Measurements from ENCODE around the gene SMCP.

DNA sequence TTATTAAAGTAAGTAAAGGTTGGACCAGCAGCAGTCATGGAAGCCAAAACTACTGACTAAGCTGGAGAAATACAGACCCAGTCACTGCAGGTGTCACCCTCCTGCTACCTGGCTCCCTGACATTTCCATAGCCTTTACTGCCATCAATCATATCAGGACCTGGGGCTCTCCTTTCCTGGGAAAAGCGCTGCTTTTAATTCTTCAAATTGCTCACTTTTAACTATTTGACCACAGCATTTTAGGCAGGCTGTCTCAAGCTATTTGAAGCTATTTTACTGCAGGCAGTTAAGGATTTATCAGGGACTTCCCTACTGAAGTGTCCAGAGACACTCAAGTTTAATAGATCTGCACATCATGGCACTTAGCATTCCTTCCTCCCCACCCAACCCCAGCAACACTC lies 34.3 kb downstream of the SMCP start:
- TF ChIP-seq GABPA (IDR thresholded peaks at IDR 0.05 in 1 of 2, conservative IDR thresholded peaks at IDR 0.05 in 1 of 2) (no peak), RAD21 (IDR thresholded peaks at IDR 0.05) (no peak), TAF1 (conservative IDR thresholded peaks at IDR 0.05) (no peak), REST (IDR thresholded peaks at IDR 0.05) (no peak), RXRA (IDR thresholded peaks at IDR 0.05) (no peak), ATF3 (IDR thresholded peaks at IDR 0.05) (no peak), MAX (IDR thresholded peaks at IDR 0.05) (no peak), HNF4A (conservative IDR thresholded peaks at IDR 0.05) (no peak), FOXA1 (IDR thresholded peaks at IDR 0.05) (no peak), SP1 (IDR thresholded peaks at IDR 0.05) (no peak), YY1 (IDR thresholded peaks at IDR 0.05) (no peak)
- TF ChIP-seq, protein P1, sequence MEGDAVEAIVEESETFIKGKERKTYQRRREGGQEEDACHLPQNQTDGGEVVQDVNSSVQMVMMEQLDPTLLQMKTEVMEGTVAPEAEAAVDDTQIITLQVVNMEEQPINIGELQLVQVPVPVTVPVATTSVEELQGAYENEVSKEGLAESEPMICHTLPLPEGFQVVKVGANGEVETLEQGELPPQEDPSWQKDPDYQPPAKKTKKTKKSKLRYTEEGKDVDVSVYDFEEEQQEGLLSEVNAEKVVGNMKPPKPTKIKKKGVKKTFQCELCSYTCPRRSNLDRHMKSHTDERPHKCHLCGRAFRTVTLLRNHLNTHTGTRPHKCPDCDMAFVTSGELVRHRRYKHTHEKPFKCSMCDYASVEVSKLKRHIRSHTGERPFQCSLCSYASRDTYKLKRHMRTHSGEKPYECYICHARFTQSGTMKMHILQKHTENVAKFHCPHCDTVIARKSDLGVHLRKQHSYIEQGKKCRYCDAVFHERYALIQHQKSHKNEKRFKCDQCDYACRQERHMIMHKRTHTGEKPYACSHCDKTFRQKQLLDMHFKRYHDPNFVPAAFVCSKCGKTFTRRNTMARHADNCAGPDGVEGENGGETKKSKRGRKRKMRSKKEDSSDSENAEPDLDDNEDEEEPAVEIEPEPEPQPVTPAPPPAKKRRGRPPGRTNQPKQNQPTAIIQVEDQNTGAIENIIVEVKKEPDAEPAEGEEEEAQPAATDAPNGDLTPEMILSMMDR (IDR thresholded peaks at IDR 0.05; ENCODE audit: low read depth, low read length, missing input control), result no peak
- TF ChIP-seq, protein P2, sequence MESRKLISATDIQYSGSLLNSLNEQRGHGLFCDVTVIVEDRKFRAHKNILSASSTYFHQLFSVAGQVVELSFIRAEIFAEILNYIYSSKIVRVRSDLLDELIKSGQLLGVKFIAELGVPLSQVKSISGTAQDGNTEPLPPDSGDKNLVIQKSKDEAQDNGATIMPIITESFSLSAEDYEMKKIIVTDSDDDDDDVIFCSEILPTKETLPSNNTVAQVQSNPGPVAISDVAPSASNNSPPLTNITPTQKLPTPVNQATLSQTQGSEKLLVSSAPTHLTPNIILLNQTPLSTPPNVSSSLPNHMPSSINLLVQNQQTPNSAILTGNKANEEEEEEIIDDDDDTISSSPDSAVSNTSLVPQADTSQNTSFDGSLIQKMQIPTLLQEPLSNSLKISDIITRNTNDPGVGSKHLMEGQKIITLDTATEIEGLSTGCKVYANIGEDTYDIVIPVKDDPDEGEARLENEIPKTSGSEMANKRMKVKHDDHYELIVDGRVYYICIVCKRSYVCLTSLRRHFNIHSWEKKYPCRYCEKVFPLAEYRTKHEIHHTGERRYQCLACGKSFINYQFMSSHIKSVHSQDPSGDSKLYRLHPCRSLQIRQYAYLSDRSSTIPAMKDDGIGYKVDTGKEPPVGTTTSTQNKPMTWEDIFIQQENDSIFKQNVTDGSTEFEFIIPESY (IDR thresholded peaks at IDR 0.05), result no peak

All from liver (tissue), 3 donors.